ENCODE measurements around the gene PCNX4. TPM values are rescaled to one million over a fixed set of nuclear protein-coding genes. Genes with fewer than 3 reads are reported as not detected.

PCNX4 gene
- total and polyA plus RNA-seq, 4 donors = 14.3 to 104 (median 34.3) TPM

DNA sequence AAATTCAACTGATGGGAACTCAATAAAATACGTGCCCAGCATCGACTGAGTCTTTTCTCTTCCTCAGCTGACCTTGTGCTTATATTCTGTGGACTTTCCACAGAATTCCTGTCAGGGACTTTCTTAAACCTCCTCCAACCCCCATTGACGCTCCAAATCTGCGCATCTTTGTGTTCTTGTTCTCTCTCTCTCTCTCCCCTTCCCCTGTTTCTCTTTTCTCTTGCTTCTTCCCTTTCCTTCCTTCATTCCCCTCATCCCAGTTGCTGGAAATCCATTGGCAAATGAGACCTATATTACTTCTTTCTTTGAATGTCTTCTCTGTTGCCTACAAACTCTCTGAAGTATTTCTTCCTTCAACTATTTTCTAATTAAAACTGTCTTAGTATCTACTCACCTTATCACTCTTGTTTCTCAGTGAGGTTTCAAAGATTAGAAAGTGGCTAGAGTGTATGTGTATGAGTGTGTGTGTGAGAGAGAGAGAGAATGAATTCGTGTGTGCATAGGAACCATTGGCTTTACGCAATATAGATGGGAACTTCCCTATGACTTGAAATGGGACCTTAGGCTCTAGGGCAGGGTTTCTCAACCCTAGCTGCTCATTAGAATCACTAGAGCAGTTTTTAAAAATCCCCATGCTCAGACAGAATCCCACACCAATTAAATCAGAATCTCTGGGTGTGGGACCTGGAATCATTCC is 115.3 kb downstream of the PCNX4 start:
- Histone ChIP-seq H3K9ac (ENCODE audit: insufficient read depth in 1 of 2, low read length in 2 of 2) (no peak overlapping the region), H3K4me3 (no peak overlapping the region), H3K9me3 (ENCODE audit: control insufficient read depth in 4 of 4, insufficient read depth in 3 of 4, low read length in 3 of 4) (no peaks in the 10 kb centered on the region), H3K27ac (ENCODE audit: low read depth in 1 of 2, low read length in 1 of 2) (no peak overlapping the region), H3K4me1 (ENCODE audit: control insufficient read depth in 5 of 5, insufficient read depth in 5 of 5, low read length in 5 of 5) (peaks cover 0 to 7% (median 3%) of the 10 kb centered on the region in 5 donors), H3K27me3 (ENCODE audit: control insufficient read depth in 3 of 3, insufficient read depth in 3 of 3, low read length in 2 of 3) (no peaks in the 10 kb centered on the region), H3K36me3 (ENCODE audit: control insufficient read depth in 4 of 4, insufficient read depth in 4 of 4, low read length in 4 of 4) (no peaks in the 10 kb centered on the region)
- TF ChIP-seq CTCF (IDR thresholded peaks at IDR 0.05; ENCODE audit: control extremely low read depth, extremely low read depth) = no peak
- no peak for DNase-seq
- no peak for ATAC-seq (ENCODE audit: insufficient read depth, low FRiP score)
- 78 to 81% methylated on average over 6 of the region's 6 CpGs for WGBS, 2 donors

DNA sequence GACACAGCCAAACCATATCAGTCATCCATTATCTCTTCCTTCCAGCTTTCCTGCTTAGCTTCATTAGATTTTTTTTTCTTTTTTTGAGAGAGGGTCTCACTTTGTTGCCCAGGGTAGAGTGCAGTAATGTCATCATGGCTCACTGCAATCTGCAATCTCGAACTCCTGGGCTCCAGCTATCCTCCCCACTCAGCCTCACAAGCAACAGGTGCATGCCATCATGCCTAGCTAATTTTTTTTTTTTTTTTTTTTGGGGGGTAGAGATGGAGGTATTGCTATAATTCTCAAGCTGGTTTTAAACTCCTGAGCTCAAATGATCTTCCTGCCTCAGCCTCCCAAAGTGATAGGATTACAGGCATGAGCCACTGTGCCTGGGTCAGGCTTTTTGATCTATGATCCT is 119.0 kb downstream of the PCNX4 start:
- H3K9me3 ChIP-seq (ENCODE audit: control insufficient read depth in 4 of 4, insufficient read depth in 3 of 4, low read length in 3 of 4) = no peaks in the 10 kb centered on the region
- H3K27ac ChIP-seq (ENCODE audit: low read depth in 1 of 2, low read length in 1 of 2) = no peak overlapping the region
- no peaks in the 10 kb centered on the region for H3K36me3 ChIP-seq (ENCODE audit: control insufficient read depth in 4 of 4, insufficient read depth in 4 of 4, low read length in 4 of 4)
- ATAC-seq (ENCODE audit: insufficient read depth, low FRiP score) (no peak), DNase-seq (no peak)
- H3K9ac ChIP-seq (ENCODE audit: insufficient read depth in 1 of 2, low read length in 2 of 2) = no peak overlapping the region
- H3K27me3 ChIP-seq (ENCODE audit: control insufficient read depth in 3 of 3, insufficient read depth in 3 of 3, low read length in 2 of 3) = no peaks in the 10 kb centered on the region
- WGBS, 2 donors = 76 to 78% methylated on average over 1 of the region's 1 CpG
- H3K4me1 ChIP-seq (ENCODE audit: control insufficient read depth in 5 of 5, insufficient read depth in 5 of 5, low read length in 5 of 5) = no peaks in the 10 kb centered on the region
- H3K4me3 ChIP-seq = no peak overlapping the region
- no peak for TF ChIP-seq CTCF (IDR thresholded peaks at IDR 0.05; ENCODE audit: control extremely low read depth, extremely low read depth)

- Histone ChIP-seq H3K36me3 (ENCODE audit: control insufficient read depth in 4 of 4, insufficient read depth in 4 of 4, low read length in 4 of 4) (no peaks in the 10 kb centered on the region), H3K27me3 (ENCODE audit: control insufficient read depth in 3 of 3, insufficient read depth in 3 of 3, low read length in 2 of 3) (no peaks in the 10 kb centered on the region), H3K4me3 (no peak overlapping the region), H3K4me1 (ENCODE audit: control insufficient read depth in 5 of 5, insufficient read depth in 5 of 5, low read length in 5 of 5) (no peaks in the 10 kb centered on the region), H3K9me3 (ENCODE audit: control insufficient read depth in 4 of 4, insufficient read depth in 3 of 4, low read length in 3 of 4) (no peaks in the 10 kb centered on the region), H3K9ac (ENCODE audit: insufficient read depth in 1 of 2, low read length in 2 of 2) (no peak overlapping the region), H3K27ac (ENCODE audit: low read depth in 1 of 2, low read length in 1 of 2) (no peak overlapping the region)
- 90 to 93% methylated on average over 3 of the region's 3 CpGs for WGBS, 2 donors
- DNase-seq (no peak), ATAC-seq (ENCODE audit: insufficient read depth, low FRiP score) (no peak)
- no peak for TF ChIP-seq CTCF (IDR thresholded peaks at IDR 0.05; ENCODE audit: control extremely low read depth, extremely low read depth)
These were observed 119.4 kb downstream of the PCNX4 start for GRCh38 chr14:60211153-60211552.

Data from lung (tissue), 12 donors.